ENCODE measurements around the gene BCL2A1.

- TF ChIP-seq MAX (IDR thresholded peaks at IDR 0.05; ENCODE audit: low read depth, low read length) (no peak), CTCF (IDR thresholded peaks at IDR 0.05; ENCODE audit: low read depth, low read length) (no peak)
Observed at GRCh38 chr15:79948761-79949160, 22.2 kb downstream of the BCL2A1 start.

All from NB4 (cell line).